IMR-90 (cell line): ENCODE results near the gene ANO10. TPM values are rescaled to one million over a fixed set of nuclear protein-coding genes. Genes with fewer than 3 reads are reported as not detected.

ENCODE experiments used
- ATAC-seq: fragments of 200-7000 bp; cut with Tn5 transposase; 2 replicates; pipeline ENCODE4 v1.9.1; 2020; ENCODE audit warnings: low read depth, mild to moderate bottlenecking, moderate library complexity
- BruUV-seq: library from RNA; stranded (reverse); fragments of 400-500 nt; replicated peaks from 2 replicates; lab custom pipeline; 2021; lab: Mats Ljungman, UMichigan
- CTCF ChIA-PET: fragments of 300-600 bp; formaldehyde crosslinking; extraction: SDS; loops from one replicate; lab custom pipeline; 2021; ENCODE audit warnings: antibody characterized with exemption; lab: Yijun Ruan, JAX
- POLR2A ChIA-PET: fragments of 300-600 bp; sonication (Branson Sonifier 250); formaldehyde crosslinking; loops from one replicate; lab custom pipeline; 2022; ENCODE audit warnings: antibody characterized with exemption; ENCODE audit not compliant: unreplicated experiment; lab: Charles Lee
- DNase-seq: peaks from one replicate; pipeline ENCODE4 v3.0.0; 2013
- H2AFZ ChIP-seq: replicated peaks from 2 replicates; pipeline ENCODE3; 2013; ENCODE audit warnings: low read length, mild to moderate bottlenecking; ENCODE audit not compliant: poor library complexity
- H2AK5ac ChIP-seq: 2 replicates; pipeline ENCODE4 v1.6.1; 2013; ENCODE audit warnings: low read depth, low read length, inconsistent platforms
- H2AK9ac ChIP-seq: replicated peaks from 2 replicates; pipeline ENCODE3; 2013; ENCODE audit warnings: mild to moderate bottlenecking, low read depth, low read length, moderate library complexity; ENCODE audit not compliant: poor library complexity
- H2BK120ac ChIP-seq: 2 replicates; pipeline ENCODE4 v1.6.1; 2013; ENCODE audit warnings: low read depth, low read length, inconsistent platforms
- H2BK15ac ChIP-seq: 3 replicates; pipeline ENCODE4 v1.6.1; 2013; ENCODE audit warnings: low read depth, low read length, inconsistent platforms
- H2BK20ac ChIP-seq: 2 replicates; pipeline ENCODE4 v1.6.1; 2013; ENCODE audit warnings: low read depth, mild to moderate bottlenecking, inconsistent platforms, low read length, moderate library complexity
- H2BK5ac ChIP-seq: 2 replicates; pipeline ENCODE4 v1.6.1; 2013; ENCODE audit warnings: mild to moderate bottlenecking, low read depth, low read length, inconsistent platforms; ENCODE audit not compliant: poor library complexity, severe bottlenecking
- H3K14ac ChIP-seq: replicated peaks from 2 replicates; pipeline ENCODE4 v1.6.1; 2013; ENCODE audit warnings: low read depth, low read length, inconsistent platforms
- H3K18ac ChIP-seq: 2 replicates; pipeline ENCODE4 v1.6.1; 2013; ENCODE audit warnings: low read depth, low read length, control low read depth
- H3K23ac ChIP-seq: 2 replicates; pipeline ENCODE4 v1.6.1; 2013; ENCODE audit warnings: low read depth, low read length, inconsistent platforms
- H3K27ac ChIP-seq: 2 replicates; pipeline ENCODE4 v1.5.1; 2013; ENCODE audit warnings: mild to moderate bottlenecking, control low read depth, low read length; ENCODE audit not compliant: insufficient read depth
- H3K27me3 ChIP-seq: 2 replicates; pipeline ENCODE4 v1.6.1; 2013; ENCODE audit warnings: low read length; ENCODE audit not compliant: control insufficient read depth, insufficient read depth
- H3K36me3 ChIP-seq: 2 replicates; pipeline ENCODE4 v1.6.1; 2013; ENCODE audit warnings: low read length, mixed read lengths; ENCODE audit not compliant: control insufficient read depth, insufficient read depth
- H3K4ac ChIP-seq: 2 replicates; pipeline ENCODE4 v1.6.1; 2013; ENCODE audit warnings: low read depth, low read length, inconsistent platforms
- H3K4me1 ChIP-seq: 2 replicates; pipeline ENCODE4 v1.6.1; 2013; ENCODE audit warnings: low read length, mixed read lengths; ENCODE audit not compliant: control insufficient read depth, insufficient read depth
- H3K4me2 ChIP-seq: 2 replicates; pipeline ENCODE4 v1.6.1; 2013; ENCODE audit warnings: low read depth, mild to moderate bottlenecking, control low read depth, low read length, moderate library complexity
- H3K4me3 ChIP-seq: 2 replicates; pipeline ENCODE4 v1.5.1; 2013; ENCODE audit warnings: low read depth, mild to moderate bottlenecking, control low read depth, low read length, moderate library complexity; ENCODE audit not compliant: insufficient read depth
- H3K56ac ChIP-seq: 2 replicates; pipeline ENCODE4 v1.6.1; 2013; ENCODE audit warnings: low read length, inconsistent platforms; ENCODE audit not compliant: insufficient read depth; ENCODE audit errors: extremely low read depth
- H3K79me1 ChIP-seq, 2 experiments: 2 replicates each; pipeline ENCODE4 v1.6.1; 2013; ENCODE audit warnings: low read length in 2 of 2, inconsistent platforms in 1 of 2, low read depth in 1 of 2
- H3K9ac ChIP-seq: 2 replicates; pipeline ENCODE4 v1.6.1; 2013; ENCODE audit warnings: low read depth, low read length, control low read depth
- H3K9me1 ChIP-seq: 2 replicates; pipeline ENCODE4 v1.6.1; 2013; ENCODE audit warnings: low read length, inconsistent platforms; ENCODE audit not compliant: insufficient read depth
- H3K9me3 ChIP-seq: 2 replicates; pipeline ENCODE4 v1.6.1; 2013; ENCODE audit warnings: low read length; ENCODE audit not compliant: control insufficient read depth, insufficient read depth
- H4K20me1 ChIP-seq: 2 replicates; pipeline ENCODE4 v1.6.1; 2013; ENCODE audit warnings: low read length, inconsistent platforms; ENCODE audit not compliant: insufficient read depth
- H4K5ac ChIP-seq: 2 replicates; pipeline ENCODE4 v1.6.1; 2013; ENCODE audit warnings: mild to moderate bottlenecking, low read depth, low read length, control low read depth
- H4K8ac ChIP-seq, 2 experiments: 2 replicates each; pipeline ENCODE4 v1.6.1; 2013; ENCODE audit warnings: low read depth in 2 of 2, low read length in 2 of 2, control low read depth in 1 of 2, inconsistent platforms in 1 of 2
- H4K91ac ChIP-seq: 2 replicates; pipeline ENCODE4 v1.6.1; 2013; ENCODE audit warnings: low read depth, low read length, inconsistent platforms; ENCODE audit not compliant: insufficient read depth
- CEBPB ChIP-seq: IDR thresholded peaks from 2 replicates; pipeline ENCODE4 v1.6.1; 2012; ENCODE audit warnings: low read depth, low read length, improper control_type of control experiment
- RCOR1 ChIP-seq: IDR thresholded peaks from 2 replicates; pipeline ENCODE4 v1.6.1; 2012; ENCODE audit warnings: mild to moderate bottlenecking, low read length, improper control_type of control experiment; ENCODE audit not compliant: insufficient replicate concordance
- WGBS, 2 experiments: methylation state at CpG; one replicate each; pipeline versions ENCODE4 v1.1.5 to v1.1.7; 2013; ENCODE audit warnings: missing lambda C conversion rate in 2 of 2; ENCODE audit not compliant: insufficient read length in 1 of 2; ENCODE audit errors: extremely low coverage in 2 of 2; 5-methylcytosine and 5-hydroxymethylcytosine counted together
- dilution Hi-C: fragments of 300-500 bp; cut with HindIII; formaldehyde crosslinking; loops from one replicate; pipeline ENCODE4 v1.14.3; 2018; ENCODE audit warnings: low sequenced_read_pairs; ENCODE audit not compliant: unreplicated experiment
- in situ Hi-C: fragments of 300-500 bp; cut with MboI; formaldehyde crosslinking; loops from 3 replicates; pipeline ENCODE4 v1.14.3; 2019; ENCODE audit warnings: low sequenced_read_pairs, inconsistent platforms, mixed read lengths
- intact Hi-C: fragments of 100-400 bp; cut with micrococcal nuclease; formaldehyde crosslinking; loops from 2 replicates; pipeline ENCODE4 v1.10.0; 2022
- polyA plus RNA-seq, 3 experiments: library from polyadenylated mRNA; depleted of rRNA; stranded (reverse); fragments of >200 nt; gene quantifications; 2 replicates each; pipeline ENCODE4 v1.2.3, GENCODE V29; 2012; ENCODE audit warnings: low replicate concordance in 1 of 3
- total RNA-seq: library from RNA; depleted of rRNA; stranded (reverse); fragments of >200 nt; gene quantifications from 2 replicates; pipeline ENCODE4 v1.2.3, GENCODE V29; 2012

ANO10 gene
- total and polyA plus RNA-seq, 2 of the 4 experiments (the other 2 are of a cell fraction): 28.5 to 41.6 TPM

DNA sequence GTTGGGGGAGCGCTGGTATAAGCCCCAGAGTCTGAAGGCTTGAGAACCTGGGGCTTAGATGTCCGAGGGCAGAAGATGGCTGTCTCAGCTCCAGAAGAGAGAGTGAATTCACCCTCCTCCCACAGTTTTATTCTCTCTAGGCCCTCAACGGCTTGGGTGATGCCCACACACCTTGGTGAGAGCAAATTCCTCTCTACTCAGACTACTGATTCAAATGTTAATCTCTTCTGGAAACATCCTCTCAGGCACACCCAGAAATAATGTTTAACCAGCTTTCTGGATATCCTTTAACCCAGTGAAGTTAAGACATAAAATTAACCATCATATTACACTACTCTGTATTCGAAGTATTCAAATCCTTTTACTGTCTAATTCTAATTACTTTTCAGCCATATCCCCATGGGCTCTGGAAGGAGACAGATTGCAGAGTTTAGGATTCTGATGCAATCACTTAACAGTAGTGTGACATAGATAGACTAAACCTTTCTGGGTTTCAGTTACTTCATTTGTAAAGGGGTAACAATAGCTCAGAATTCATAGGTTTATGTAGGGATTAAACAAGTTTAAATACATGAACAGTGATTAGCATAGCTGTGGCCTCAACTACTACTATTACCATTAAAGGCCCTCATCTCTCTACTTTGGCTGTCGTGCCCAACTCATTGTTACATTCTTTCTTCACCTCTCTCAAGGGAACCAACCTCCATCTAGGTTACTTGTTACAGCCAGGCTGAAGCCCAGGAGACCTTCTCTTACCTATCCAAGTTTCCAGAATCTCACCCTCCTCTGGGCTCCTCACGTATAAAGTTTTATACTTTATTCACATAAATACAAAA lies 25.7 kb upstream of the ANO10 start:
- H3K9ac ChIP-seq: no peak overlapping the region
- no peak overlapping the region for H2AK9ac ChIP-seq
- no peaks in the 10 kb centered on the region for H3K79me1 ChIP-seq
- no peak overlapping the region for H3K4me2 ChIP-seq
- H3K18ac ChIP-seq: peak overlapping the region; percentile 59; the same call in 1 of the 2 replicates
- H2AFZ ChIP-seq: no peak overlapping the region
- no peaks in the 10 kb centered on the region for H3K27me3 ChIP-seq
- peak overlapping the region; percentile 11; the same call in 1 of the 2 replicates for H3K56ac ChIP-seq
- H2BK15ac ChIP-seq: no peak overlapping the region; the same call in 2 of the 3 replicates
- H3K27ac ChIP-seq: no peak overlapping the region
- no peaks in the 10 kb centered on the region for H3K9me3 ChIP-seq
- H3K4me3 ChIP-seq: no peak overlapping the region
- H2BK20ac ChIP-seq: 0 out of 2 replicates have a peak overlapping the region, but pooled peaks have one; percentile 41
- in situ Hi-C loops (no loop called here), intact Hi-C loops (no loop called here), dilution Hi-C loops (no loop called here)
- no peak overlapping the region for H3K14ac ChIP-seq
- 100% methylated on average over 1 of the region's 6 CpGs; no CpG with 5 or more reads in 1 of the 2 experiments for WGBS, 2 experiments
- H3K36me3 ChIP-seq: no peaks in the 10 kb centered on the region
- ChIA-PET CTCF (interaction anchor here (0.6 kb wide), 1 partner anchor 1780 kb away, joined by 8 read pairs; no protein-coding TSS in a partner anchor), POLR2A (no interaction called here)
- peaks cover 3% of the 10 kb centered on the region for H3K9me1 ChIP-seq
- H4K5ac ChIP-seq: no peak overlapping the region
- H3K4me1 ChIP-seq: peaks cover 4% of the 10 kb centered on the region; the same call in 1 of the 2 replicates
- H2AK5ac ChIP-seq: peak overlapping the region; percentile 15
- DNase-seq (no peak), ATAC-seq (no peak)
- H4K91ac ChIP-seq: peak overlapping the region; percentile 28; the same call in 1 of the 2 replicates
- H3K23ac ChIP-seq: peak overlapping the region; percentile 60; the same call in 1 of the 2 replicates
- no peak overlapping the region for H2BK5ac ChIP-seq
- H2BK120ac ChIP-seq: peak overlapping the region; percentile 56; the same call in 1 of the 2 replicates
- no TSS peak for BruUV-seq
- no peak overlapping the region; the same call in 1 of the 2 replicates for H3K4ac ChIP-seq
- TF ChIP-seq CEBPB (peak; percentile 42; the same call in 1 of the 2 replicates), RCOR1 (no peak)
- H4K8ac ChIP-seq: no peak overlapping the region; a peak in 3 of 4 replicates
- H4K20me1 ChIP-seq: no peaks in the 10 kb centered on the region
